ENCODE data around the gene MCC.

MCC gene

GRCh38 chr5:113378081-113378480, 110.2 kb downstream of the MCC start (continued):
- no peak for TF ChIP-seq ZNF449 (tag by site-specific recombination; IDR thresholded peaks at IDR 0.05)
- no peak for TF ChIP-seq ZNF404 (tag by site-specific recombination; IDR thresholded peaks at IDR 0.05)
- TF ChIP-seq ZNF639 (tag by site-specific recombination; IDR thresholded peaks at IDR 0.05): no peak
- no peak for TF ChIP-seq MEIS1 (CRISPR knock-in tag; IDR thresholded peaks at IDR 0.05; ENCODE audit: borderline replicate concordance)
- no peak for TF ChIP-seq ZNF704 (tag by site-specific recombination; IDR thresholded peaks at IDR 0.05)
- TF ChIP-seq ZFP69B (tag by site-specific recombination; IDR thresholded peaks at IDR 0.05): no peak
- TF ChIP-seq SETDB1 (IDR thresholded peaks at IDR 0.05; ENCODE audit: insufficient read length, low read length): no peak

GRCh38 chr5:113376640-113377039, 111.6 kb downstream of the MCC start:
- H3K27ac ChIP-seq (ENCODE audit: extremely low read depth, low read depth, low read length): no peak overlapping the region
- POLR2A ChIA-PET: no interaction called here
- TF ChIP-seq ZNF837 (tag by site-specific recombination; IDR thresholded peaks at IDR 0.05) (no peak), ZBTB6 (tag by site-specific recombination; IDR thresholded peaks at IDR 0.05) (no peak), IKZF3 (tag by site-specific recombination; IDR thresholded peaks at IDR 0.05) (no peak)
- CTCF ChIA-PET: interaction anchor here (0.6 to 4.3 kb wide), 5 partner anchors 10 to 229 kb away, joined by 3 to 57 read pairs (median 3); no protein-coding TSS in a partner anchor
- H3K4me1 ChIP-seq (ENCODE audit: control insufficient read depth, insufficient read depth, low read length): no peaks in the 10 kb centered on the region
- H3K4me3 ChIP-seq (ENCODE audit: low read depth, low read length): no peak overlapping the region
- H3K9me3 ChIP-seq (ENCODE audit: control insufficient read depth, insufficient read depth, low read depth, low read length): no peaks in the 10 kb centered on the region
- no peaks in the 10 kb centered on the region for H3K36me3 ChIP-seq (ENCODE audit: control insufficient read depth in 2 of 2, insufficient read depth in 1 of 2, low read length in 2 of 2)

GRCh38 chr5:113375480-113376060, 112.7 kb downstream of the MCC start:
- Histone ChIP-seq H3K9me3 (ENCODE audit: control insufficient read depth, insufficient read depth, low read depth, low read length) (no peaks in the 10 kb centered on the region), H3K4me3 (ENCODE audit: low read depth, low read length) (no peak overlapping the region), H3K36me3 (ENCODE audit: control insufficient read depth in 2 of 2, insufficient read depth in 1 of 2, low read length in 2 of 2) (no peaks in the 10 kb centered on the region), H3K27ac (ENCODE audit: extremely low read depth, low read depth, low read length) (no peak overlapping the region), H3K4me1 (ENCODE audit: control insufficient read depth, insufficient read depth, low read length) (no peaks in the 10 kb centered on the region)
- ChIA-PET POLR2A (no interaction called here), CTCF (interaction anchor here (0.5 to 1.7 kb wide), 7 partner anchors 10 to 255 kb away, joined by 3 to 6 read pairs (median 4); no protein-coding TSS in a partner anchor)
- TF ChIP-seq ZFHX2 (tag by site-specific recombination; conservative IDR thresholded peaks at IDR 0.05) (no peak), ZSCAN23 (tag by site-specific recombination; IDR thresholded peaks at IDR 0.05) (no peak), HIC1 (tag by site-specific recombination; IDR thresholded peaks at IDR 0.05) (no peak), ZNF830 (tag by site-specific recombination; IDR thresholded peaks at IDR 0.05; ENCODE audit: low read depth) (no peak), ZNF169 (tag by site-specific recombination; IDR thresholded peaks at IDR 0.05) (no peak)
